Superior temporal gyrus (tissue), 1 donor: Measurements from ENCODE around the gene LHFPL2.
A peak's percentile ranks its signal among the peaks of the same experiment; 100 is the strongest.

ENCODE experiments used
- DNase-seq: peaks from one replicate; pipeline ENCODE4 v3.0.0-alpha.2; 2016; ENCODE audit errors: extremely low spot score

The LHFPL2 gene

GRCh38 chr5:78568676-78569075 lies 79.9 kb downstream of the LHFPL2 start:
- DNase-seq: no peak

DNA sequence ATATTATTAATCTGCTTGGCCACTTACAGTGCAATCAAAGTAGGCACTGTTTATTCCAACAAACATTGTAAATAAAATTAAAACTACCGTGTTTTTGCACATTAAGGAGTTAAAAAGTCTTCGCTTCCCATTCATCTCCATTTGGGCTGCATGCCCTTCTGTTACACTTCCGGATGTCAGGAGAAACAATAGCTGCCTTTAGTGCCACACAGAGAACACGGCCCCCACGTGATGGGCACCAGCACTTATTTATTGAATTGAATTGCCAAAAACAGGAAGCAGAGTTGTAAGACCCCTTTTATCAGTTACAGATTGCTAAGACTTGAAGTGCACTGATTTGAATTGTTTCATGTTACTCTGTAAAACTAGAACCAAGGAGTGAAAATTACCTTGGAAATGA lies 80.4 kb downstream of the LHFPL2 start:
- peak; percentile 76 for DNase-seq

- DNase-seq: no peak
Measured at GRCh38 chr5:78567617-78568016, 81.0 kb downstream of the LHFPL2 start.

- no peak for DNase-seq
Measured at GRCh38 chr5:78566747-78567425, 81.7 kb downstream of the LHFPL2 start.

- no peak for DNase-seq
Measured at GRCh38 chr5:78565395-78565794, 83.2 kb downstream of the LHFPL2 start.

- no peak for DNase-seq
Measured at GRCh38 chr5:78563621-78564020, 85.0 kb downstream of the LHFPL2 start.

- DNase-seq: no peak
Measured at GRCh38 chr5:78562714-78563330, 85.8 kb downstream of the LHFPL2 start.

- DNase-seq: no peak
Measured at GRCh38 chr5:78562001-78562400, 86.6 kb downstream of the LHFPL2 start.

DNA sequence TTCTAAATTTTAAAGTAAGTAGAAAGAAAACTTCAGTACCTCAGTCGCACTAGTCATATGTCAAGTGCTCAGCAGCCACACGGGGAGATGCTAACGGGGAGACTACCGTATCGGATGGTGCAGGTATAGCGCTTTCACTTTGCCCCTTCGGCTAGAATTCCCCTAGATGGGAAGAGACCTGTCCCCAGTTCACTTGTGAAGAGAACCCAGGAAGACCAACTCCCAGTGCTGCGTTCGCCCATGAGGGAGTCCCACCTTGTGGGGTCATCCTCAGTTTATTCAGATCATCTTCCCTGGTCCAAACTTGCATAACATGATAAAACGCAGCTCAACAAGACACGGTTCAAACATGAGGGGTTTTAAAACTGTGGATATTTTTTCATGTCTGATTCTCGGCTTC lies 87.3 kb downstream of the LHFPL2 start:
- DNase-seq: no peak

DNA sequence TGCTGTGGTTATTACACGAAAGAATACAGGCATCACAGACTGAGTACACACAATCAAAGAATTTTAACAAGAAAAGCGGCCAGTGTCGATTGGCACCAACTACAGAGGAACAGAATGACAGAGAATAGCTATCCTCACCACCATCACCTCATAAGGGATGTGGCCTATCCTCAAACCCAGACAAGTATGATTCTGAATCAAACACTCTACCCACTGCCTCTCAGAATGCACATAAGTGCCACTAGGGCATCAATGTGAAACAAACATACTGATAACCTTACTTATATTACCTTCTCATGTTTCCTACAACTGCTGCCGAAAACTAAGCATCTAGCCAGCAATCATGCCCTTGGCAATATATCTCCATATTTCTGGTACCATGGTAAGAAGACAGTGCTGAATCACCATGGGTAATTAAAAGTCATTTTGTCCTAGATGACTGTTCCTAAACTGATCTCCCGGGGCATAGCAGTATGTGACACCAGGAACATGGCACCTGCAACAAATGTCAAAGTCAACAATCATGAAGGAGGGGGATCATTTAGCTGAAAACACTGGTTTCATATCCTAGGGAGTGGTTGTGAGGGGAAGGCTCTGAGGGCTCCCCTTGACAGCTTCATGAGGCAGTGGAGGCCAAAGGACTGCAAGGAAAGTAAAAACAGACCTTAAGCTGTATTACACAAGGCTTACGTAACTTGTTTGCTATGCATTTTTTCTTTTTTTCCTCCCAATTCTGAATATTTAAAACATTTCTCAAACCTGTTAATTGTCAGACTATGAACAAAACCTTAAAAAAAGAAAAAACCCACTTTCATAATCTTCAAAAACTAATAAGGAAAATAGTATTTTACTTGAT lies 88.3 kb downstream of the LHFPL2 start:
- no peak for DNase-seq

DNA sequence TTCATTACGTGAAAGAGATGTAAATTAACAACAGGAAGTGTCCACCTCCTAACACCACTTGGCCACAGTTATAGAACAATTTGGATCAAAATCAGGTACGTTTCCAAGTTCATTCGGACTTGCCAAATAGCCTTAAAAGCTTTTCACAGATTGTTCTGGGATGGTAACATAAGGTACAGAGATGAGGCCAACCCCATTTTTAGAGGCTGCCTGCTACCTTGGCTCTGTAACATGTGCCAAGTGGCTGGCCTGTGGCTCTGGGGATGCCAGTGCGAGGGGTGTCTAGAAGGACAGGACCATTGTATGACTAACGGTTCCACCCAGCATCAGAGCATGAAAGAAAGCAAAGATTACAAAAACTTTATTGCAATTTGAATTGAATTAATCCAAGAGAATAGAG lies 91.0 kb downstream of the LHFPL2 start:
- no peak for DNase-seq

DNA sequence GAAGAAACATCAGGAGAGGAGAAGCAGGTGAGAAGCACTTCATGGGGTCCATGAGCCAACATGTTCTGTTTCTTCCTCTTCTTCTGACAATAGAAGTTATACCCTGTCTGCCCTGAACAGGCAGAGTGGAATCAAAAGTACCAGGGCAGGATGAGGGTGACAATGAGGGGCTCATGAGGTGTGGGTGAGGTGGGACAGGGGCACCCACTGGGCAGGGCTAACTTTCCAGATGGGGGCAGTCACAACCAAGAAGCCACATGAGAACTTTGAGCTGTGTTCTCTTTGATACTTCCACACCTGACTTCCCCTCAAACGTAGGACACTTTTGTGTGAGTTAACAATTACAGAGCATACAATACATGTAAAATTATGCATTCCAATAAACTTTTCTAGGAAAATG lies 92.7 kb downstream of the LHFPL2 start:
- DNase-seq: no peak

- no peak for DNase-seq
Measured at GRCh38 chr5:78554670-78555069, 93.9 kb downstream of the LHFPL2 start.

GRCh38 chr5:78553580-78554353 lies 94.8 kb downstream of the LHFPL2 start:
- DNase-seq: no peak

DNA sequence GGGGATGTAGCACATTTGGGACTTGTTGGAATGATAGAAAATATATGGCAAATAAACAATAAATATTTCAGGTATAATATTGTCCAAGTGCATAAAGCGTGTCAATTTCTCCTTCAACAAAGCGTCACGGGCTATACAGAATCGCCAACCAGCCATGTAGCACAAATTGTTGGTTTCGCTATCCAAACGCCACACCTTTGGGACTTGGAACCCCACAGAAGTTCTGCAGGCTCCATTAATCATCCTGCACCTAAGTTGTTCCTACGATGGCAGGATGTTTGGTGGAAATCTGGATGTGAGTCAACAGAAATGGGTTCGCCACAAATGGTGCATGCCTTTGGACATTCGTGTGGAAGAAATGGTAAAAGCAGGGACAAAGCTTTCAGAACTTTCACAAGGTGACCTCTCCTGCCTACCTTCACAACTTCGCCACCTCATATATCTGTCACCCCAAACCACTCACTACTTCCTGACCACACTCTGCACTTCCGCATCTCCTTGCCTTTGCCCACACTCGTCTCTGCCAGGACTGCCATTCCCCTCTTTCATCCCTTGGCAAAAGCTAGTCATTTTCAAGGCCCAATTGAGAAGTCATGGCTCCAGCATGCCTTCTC lies 95.7 kb downstream of the LHFPL2 start:
- DNase-seq: no peak

- no peak for DNase-seq
Measured at GRCh38 chr5:78550891-78551290, 97.7 kb downstream of the LHFPL2 start.

DNA sequence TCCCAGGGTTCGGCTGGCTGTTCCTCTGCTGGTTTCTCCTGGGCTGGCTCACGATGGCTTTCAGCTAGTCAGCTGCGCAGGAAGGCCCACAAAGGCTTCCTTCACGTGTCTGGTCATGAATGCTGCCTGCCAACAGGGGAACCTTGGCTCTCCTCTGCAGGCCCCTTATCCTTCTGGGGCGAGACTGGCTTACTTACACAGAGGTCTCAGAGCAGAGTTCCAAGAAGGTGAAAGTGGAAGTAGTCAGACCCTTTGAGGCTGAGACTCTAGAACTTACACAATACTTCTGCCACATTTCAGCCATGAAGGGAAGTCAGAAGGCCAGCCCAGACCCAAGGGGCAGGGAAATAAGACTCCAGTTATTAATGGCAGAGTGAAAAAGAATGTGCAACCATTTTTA lies 99.5 kb downstream of the LHFPL2 start:
- peak; percentile 41 for DNase-seq

DNA sequence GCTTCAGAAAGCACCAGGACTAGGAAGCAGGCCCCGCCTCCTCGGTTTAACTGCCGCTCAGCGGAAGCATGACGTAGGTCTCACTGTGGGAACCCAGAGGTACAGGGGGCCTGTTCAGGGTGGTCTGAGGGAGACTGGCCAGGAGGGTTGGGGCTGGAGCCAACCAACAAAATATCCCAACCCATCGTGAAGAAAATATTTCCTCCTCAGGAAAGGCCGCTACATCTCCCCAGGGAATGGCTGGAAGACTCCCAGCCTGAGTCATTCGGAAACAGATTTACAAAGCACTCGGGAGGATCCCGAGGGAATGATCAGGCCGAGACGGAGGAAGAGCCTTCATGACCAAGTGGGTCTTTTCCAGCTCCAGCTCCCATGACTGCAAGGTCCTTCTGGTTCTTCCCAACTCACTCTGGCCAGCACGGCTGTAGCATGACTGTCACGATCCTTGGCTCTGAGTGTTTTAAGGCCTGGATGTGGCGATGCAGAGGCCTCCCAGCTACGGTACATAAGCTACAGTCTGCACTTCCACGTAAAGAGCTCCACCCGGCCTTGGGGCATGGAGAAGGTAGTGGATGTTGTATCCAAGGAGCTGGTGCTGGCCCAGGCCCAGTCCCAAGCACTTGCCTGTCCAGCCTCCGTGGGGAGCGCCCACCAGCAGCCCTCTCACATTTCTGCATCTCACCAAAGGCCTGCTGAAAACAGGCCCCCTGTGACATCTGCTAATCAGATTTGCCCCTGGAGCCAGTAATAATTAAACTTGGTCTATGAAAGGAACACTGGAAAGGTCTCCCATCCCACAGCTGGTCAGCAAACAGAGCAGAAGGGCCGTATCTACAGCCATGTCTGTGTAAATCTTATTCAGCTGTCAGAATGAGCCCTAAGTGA lies 100.6 kb downstream of the LHFPL2 start:
- no peak for DNase-seq

DNA sequence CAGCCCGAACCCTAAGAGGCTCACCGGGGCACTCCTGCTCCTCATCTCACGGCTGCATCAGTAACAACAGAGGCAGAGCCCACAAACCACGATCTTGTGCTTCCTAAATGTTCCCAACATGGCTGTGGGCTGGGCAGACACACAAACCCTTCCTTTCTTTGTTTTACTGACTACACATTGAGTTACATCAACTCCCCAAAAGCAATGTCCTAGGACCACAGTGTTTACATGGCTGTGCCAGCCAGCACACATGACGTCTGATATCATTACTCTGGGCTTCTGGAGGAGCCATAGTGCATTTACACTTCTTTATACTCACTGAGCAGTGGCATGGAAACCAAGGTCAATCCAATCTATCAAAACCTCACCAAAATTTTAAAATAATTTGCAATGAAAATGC lies 101.4 kb downstream of the LHFPL2 start:
- no peak for DNase-seq

GRCh38 chr5:78546276-78546996 lies 102.1 kb downstream of the LHFPL2 start:
- DNase-seq: no peak
